Stimulated activated CD4-positive, alpha-beta T cell treated with anti-CD3 and anti-CD28 coated beads, Interleukin-15, amount 100 ng/mL, for 48 hours (primary cell): ENCODE results near the gene ENKD1.
"Not testable (repeated sequence)": the region's sequence is repeated elsewhere in the genome, so short reads cannot be mapped to it uniquely, and the experiment has no call there.

ENCODE experiments used
- DNase-seq, 2 donors: peaks; one replicate each; pipeline ENCODE4 v3.0.0-alpha.2; 2020; ENCODE audit warnings: low read depth in 2 of 2

The ENKD1 gene

GRCh38 chr16:67666559-67667452, at the start of gene ENKD1, which contains the start of gene C16orf86:
Gene ENKD1 (minus strand): TSS chr16:67666750. CDS start chr16:67666442, 308 bp downstream.
Gene C16orf86 (plus strand): TSS chr16:67666814. CDS start chr16:67666971, 157 bp downstream.
- peak; percentile 64 to 77 for DNase-seq

- no peak for DNase-seq
These were observed 49.5 kb upstream of the ENKD1 start for GRCh38 chr16:67716097-67716496.

GRCh38 chr16:67714522-67714921, 48.0 kb upstream of the ENKD1 start:
- no peak for DNase-seq

- DNase-seq: no peak
These were observed 47.2 kb upstream of the ENKD1 start for GRCh38 chr16:67713647-67714273.

- no peak for DNase-seq
These were observed 44.1 kb upstream of the ENKD1 start for GRCh38 chr16:67710607-67711006.

GRCh38 chr16:67709050-67709449, 42.5 kb upstream of the ENKD1 start:
- no peak for DNase-seq

GRCh38 chr16:67708368-67708771, 41.8 kb upstream of the ENKD1 start:
- DNase-seq: no peak

GRCh38 chr16:67707790-67708189, 41.2 kb upstream of the ENKD1 start:
- DNase-seq: no peak

- DNase-seq: no peak
These were observed 40.7 kb upstream of the ENKD1 start for GRCh38 chr16:67707210-67707609.

- DNase-seq: no peak
These were observed 37.6 kb upstream of the ENKD1 start for GRCh38 chr16:67704110-67704509.

- DNase-seq: no peak
These were observed 37.1 kb upstream of the ENKD1 start for GRCh38 chr16:67703626-67704025.

- no peak for DNase-seq
These were observed 35.6 kb upstream of the ENKD1 start for GRCh38 chr16:67702130-67702529.

GRCh38 chr16:67701420-67701819, 34.9 kb upstream of the ENKD1 start:
- no peak for DNase-seq

- DNase-seq: no peak
These were observed 32.7 kb upstream of the ENKD1 start for GRCh38 chr16:67699265-67699664.

GRCh38 chr16:67697422-67698185, 31.1 kb upstream of the ENKD1 start:
- DNase-seq: no peak

- no peak for DNase-seq
These were observed 28.1 kb upstream of the ENKD1 start for GRCh38 chr16:67694611-67695010.

GRCh38 chr16:67693517-67694285, 27.2 kb upstream of the ENKD1 start:
- DNase-seq: not testable (repeated sequence)

- no peak for DNase-seq
These were observed 19.0 kb upstream of the ENKD1 start for GRCh38 chr16:67685388-67686112.

GRCh38 chr16:67683767-67684166, 17.2 kb upstream of the ENKD1 start:
- DNase-seq: no peak

GRCh38 chr16:67679935-67680897, 13.7 kb upstream of the ENKD1 start:
- no peak for DNase-seq
